A673 (cell line): ENCODE data around the gene ANKRD10. TPM values are rescaled to one million over a fixed set of nuclear protein-coding genes. Genes with fewer than 3 reads are reported as not detected.

Experiments used
- BruUV-seq: library from RNA; stranded (reverse); fragments of 400-500 nt; replicated peaks from 2 replicates; lab custom pipeline; 2021; lab: Mats Ljungman, UMichigan
- CTCF ChIA-PET: fragments of 300-600 bp; sonication (Branson Sonifier 250); formaldehyde crosslinking; loops from one replicate; lab custom pipeline; 2022; ENCODE audit warnings: antibody characterized with exemption; lab: Charles Lee
- POLR2A ChIA-PET: fragments of 300-600 bp; sonication (Branson Sonifier 250); formaldehyde crosslinking; loops from one replicate; lab custom pipeline; 2022; ENCODE audit warnings: antibody characterized with exemption; ENCODE audit not compliant: low non-redundant PET; lab: Charles Lee
- DNase-seq: peaks from one replicate; pipeline ENCODE4 v3.0.0-alpha.2; 2015; ENCODE audit warnings: low spot score
- H3K27ac ChIP-seq: fragments of 200-600 bp; sonication (generic); 2 replicates; pipeline ENCODE4 v1.5.1; 2016; ENCODE audit warnings: mixed run types, low read depth, mild to moderate bottlenecking, mixed read lengths, antibody characterized with exemption, low read length; ENCODE audit not compliant: poor library complexity, severe bottlenecking
- H3K27me3 ChIP-seq: fragments of 200-600 bp; sonication (generic); replicated peaks from 2 replicates; pipeline ENCODE4 v1.6.1; 2017; ENCODE audit warnings: mixed run types, low read depth, mild to moderate bottlenecking, mixed read lengths, antibody characterized with exemption, low read length; ENCODE audit not compliant: insufficient read depth, poor library complexity
- H3K36me3 ChIP-seq: fragments of 200-600 bp; sonication (generic); 2 replicates; pipeline ENCODE4 v1.6.1; 2016; ENCODE audit warnings: mixed run types, mild to moderate bottlenecking, mixed read lengths, antibody characterized with exemption, low read length; ENCODE audit not compliant: insufficient read depth, poor library complexity, severe bottlenecking
- H3K4me1 ChIP-seq: fragments of 200-600 bp; sonication (generic); 2 replicates; pipeline ENCODE4 v1.6.1; 2017; ENCODE audit warnings: mixed run types, mild to moderate bottlenecking, mixed read lengths, antibody characterized with exemption, low read length; ENCODE audit not compliant: insufficient read depth, poor library complexity, severe bottlenecking
- H3K4me3 ChIP-seq: fragments of 200-600 bp; sonication (generic); 2 replicates; pipeline ENCODE4 v1.5.1; 2016; ENCODE audit warnings: low read depth, mixed run types, mild to moderate bottlenecking, mixed read lengths, low read length; ENCODE audit not compliant: poor library complexity, severe bottlenecking
- H3K9me3 ChIP-seq: fragments of 200-600 bp; sonication (generic); 2 replicates; pipeline ENCODE4 v1.6.1; 2016; ENCODE audit warnings: mixed run types, low read depth, mild to moderate bottlenecking, mixed read lengths, antibody characterized with exemption, low read length; ENCODE audit not compliant: poor library complexity, severe bottlenecking
- EZH2 ChIP-seq: fragments of 200-600 bp; sonication (generic); IDR thresholded peaks from 2 replicates; pipeline ENCODE4 v1.6.1; 2017; ENCODE audit warnings: borderline replicate concordance, low read depth, mild to moderate bottlenecking, mixed read lengths, antibody characterized with exemption, low read length; ENCODE audit not compliant: poor library complexity, severe bottlenecking
- intact Hi-C: fragments of 100-400 bp; cut with micrococcal nuclease; formaldehyde crosslinking; loops from one replicate; pipeline ENCODE4 v1.10.0; 2022; ENCODE audit not compliant: unreplicated experiment
- total RNA-seq: library from RNA; stranded (reverse); gene quantifications from 2 replicates; pipeline ENCODE4 v1.2.3, GENCODE V29; 2021
- TF ChIP-seq, protein P1 (sequence below): fragments of 300-800, 200-600 bp; sonication (generic); conservative IDR thresholded peaks from 2 replicates; pipeline ENCODE4 v1.5.1; 2017; ENCODE audit warnings: low read depth, mild to moderate bottlenecking, antibody characterized with exemption, low read length, moderate library complexity, mixed read lengths

Gene ANKRD10
- total RNA-seq, 1 experiment from 2014 or later: 96.2 TPM

DNA sequence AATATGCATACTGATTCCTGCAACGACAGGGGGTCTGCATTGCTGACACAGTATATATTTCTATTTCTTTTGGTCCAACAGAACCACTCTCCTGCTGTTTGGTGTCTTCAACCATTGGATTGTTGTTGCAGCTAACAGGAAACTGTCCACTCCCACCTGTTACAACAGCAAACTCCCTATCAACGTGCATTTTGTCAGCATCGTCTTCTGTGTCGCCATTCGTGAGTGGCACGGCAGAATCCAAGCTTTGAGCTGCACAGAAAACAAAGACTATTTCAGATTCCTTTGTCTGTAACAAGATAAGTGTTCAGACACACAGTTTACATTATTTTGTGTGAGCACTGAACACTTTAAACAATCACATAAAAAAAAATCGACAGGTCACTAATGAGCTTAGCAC is 31.3 kb downstream of the ANKRD10 start:
- BruUV-seq: no TSS peak
- TF ChIP-seq, protein P1, sequence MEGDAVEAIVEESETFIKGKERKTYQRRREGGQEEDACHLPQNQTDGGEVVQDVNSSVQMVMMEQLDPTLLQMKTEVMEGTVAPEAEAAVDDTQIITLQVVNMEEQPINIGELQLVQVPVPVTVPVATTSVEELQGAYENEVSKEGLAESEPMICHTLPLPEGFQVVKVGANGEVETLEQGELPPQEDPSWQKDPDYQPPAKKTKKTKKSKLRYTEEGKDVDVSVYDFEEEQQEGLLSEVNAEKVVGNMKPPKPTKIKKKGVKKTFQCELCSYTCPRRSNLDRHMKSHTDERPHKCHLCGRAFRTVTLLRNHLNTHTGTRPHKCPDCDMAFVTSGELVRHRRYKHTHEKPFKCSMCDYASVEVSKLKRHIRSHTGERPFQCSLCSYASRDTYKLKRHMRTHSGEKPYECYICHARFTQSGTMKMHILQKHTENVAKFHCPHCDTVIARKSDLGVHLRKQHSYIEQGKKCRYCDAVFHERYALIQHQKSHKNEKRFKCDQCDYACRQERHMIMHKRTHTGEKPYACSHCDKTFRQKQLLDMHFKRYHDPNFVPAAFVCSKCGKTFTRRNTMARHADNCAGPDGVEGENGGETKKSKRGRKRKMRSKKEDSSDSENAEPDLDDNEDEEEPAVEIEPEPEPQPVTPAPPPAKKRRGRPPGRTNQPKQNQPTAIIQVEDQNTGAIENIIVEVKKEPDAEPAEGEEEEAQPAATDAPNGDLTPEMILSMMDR: no peak
- no peaks in the 10 kb centered on the region for H3K27me3 ChIP-seq
- no peaks in the 10 kb centered on the region for H3K4me1 ChIP-seq
- no peaks in the 10 kb centered on the region for H3K36me3 ChIP-seq
- intact Hi-C loops: no loop called here
- no peak for DNase-seq
- POLR2A ChIA-PET: interaction anchor here (1.1 kb wide), 1 partner anchor 32 kb away, joined by 4 read pairs; the partner anchor contains the start of gene ANKRD10
- CTCF ChIA-PET: no interaction called here
- H3K27ac ChIP-seq: no peak overlapping the region
- H3K4me3 ChIP-seq: no peak overlapping the region
- H3K9me3 ChIP-seq: no peaks in the 10 kb centered on the region

DNA sequence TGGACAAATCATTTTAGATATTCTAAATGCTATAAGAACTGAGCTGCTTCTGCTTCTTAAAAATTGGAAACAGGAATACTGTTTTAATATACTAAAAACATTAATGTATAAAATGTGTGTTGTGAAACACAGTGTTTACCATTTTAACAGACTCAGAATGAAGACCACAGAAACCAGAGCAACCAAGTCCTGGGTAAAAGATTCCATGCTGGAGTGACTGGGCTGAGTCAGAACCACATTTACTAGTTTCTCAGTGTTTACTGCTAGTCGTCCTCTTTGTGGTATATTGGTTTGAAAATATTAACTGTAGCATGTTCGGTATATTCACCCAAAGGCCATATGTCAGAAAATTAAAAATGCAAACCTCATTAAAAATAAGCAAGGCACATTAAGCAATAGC is 31.9 kb downstream of the ANKRD10 start:
- no peak overlapping the region for H3K4me3 ChIP-seq
- no peak for DNase-seq
- POLR2A ChIA-PET: no interaction called here
- no TSS peak for BruUV-seq
- H3K27me3 ChIP-seq: no peaks in the 10 kb centered on the region
- CTCF ChIA-PET: no interaction called here
- no peak overlapping the region for H3K27ac ChIP-seq
- H3K9me3 ChIP-seq: no peaks in the 10 kb centered on the region
- intact Hi-C loops: no loop called here
- H3K36me3 ChIP-seq: no peaks in the 10 kb centered on the region
- TF ChIP-seq, protein P1: no peak
- TF ChIP-seq EZH2: no peak
- no peaks in the 10 kb centered on the region for H3K4me1 ChIP-seq

DNA sequence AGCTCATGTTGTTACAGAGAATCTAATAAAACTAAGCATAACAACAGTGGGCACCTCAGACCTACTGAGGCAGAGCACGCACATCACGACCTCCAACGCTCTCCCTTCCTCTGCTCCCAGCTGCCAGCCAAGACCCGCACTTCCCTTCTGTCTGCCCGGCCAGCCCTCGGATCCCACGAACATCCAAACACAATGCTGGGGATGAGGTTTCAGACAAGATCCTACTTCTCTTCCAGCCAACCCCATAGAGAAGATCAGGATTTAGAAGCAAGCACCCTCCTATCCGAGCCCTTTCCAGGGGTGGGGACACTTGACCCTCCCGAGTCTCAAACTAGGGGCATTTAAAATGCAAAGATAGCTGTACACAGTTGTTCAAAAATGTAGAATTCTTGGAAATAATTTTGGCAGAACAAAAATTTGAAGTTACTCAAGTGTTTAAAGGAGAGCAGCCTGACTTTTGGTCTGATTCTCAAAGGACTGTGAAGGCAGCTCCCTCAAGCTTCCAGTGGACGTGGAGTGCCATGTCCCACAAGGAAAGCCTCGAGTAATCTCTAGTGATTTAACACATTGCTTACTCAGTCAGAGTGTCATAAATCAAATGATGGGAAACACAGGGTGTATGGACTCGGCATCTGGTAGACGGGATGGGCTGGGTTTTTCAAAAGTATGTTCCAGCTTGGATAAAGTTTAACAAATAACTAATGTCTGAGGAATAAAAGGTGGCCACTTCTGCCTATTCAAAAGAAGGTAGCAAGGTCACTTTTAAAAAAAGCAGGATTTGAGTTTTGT is 32.8 kb downstream of the ANKRD10 start:
- POLR2A ChIA-PET: no interaction called here

More for the DNA sequence above, 32.8 kb downstream of the ANKRD10 start:
- Histone ChIP-seq H3K27me3 (no peaks in the 10 kb centered on the region), H3K27ac (no peak overlapping the region), H3K4me3 (no peak overlapping the region), H3K4me1 (no peaks in the 10 kb centered on the region), H3K9me3 (no peaks in the 10 kb centered on the region), H3K36me3 (no peaks in the 10 kb centered on the region)
- DNase-seq: no peak
- BruUV-seq: no TSS peak
- CTCF ChIA-PET: no interaction called here
- intact Hi-C loops: no loop called here
- TF ChIP-seq, protein P1: no peak
- TF ChIP-seq EZH2: no peak
